Mesenteric fat pad (tissue), 1 donor: Measurements from ENCODE around the gene ATG2A. TPM values are rescaled to one million over a fixed set of nuclear protein-coding genes. Genes with fewer than 3 reads are reported as not detected.

Experiments
- DNase-seq: peaks from one replicate; pipeline ENCODE4 v3.0.0-alpha.2; 2020; ENCODE audit warnings: low spot score
- long read RNA-seq: library from polyadenylated mRNA; unstranded; transcript quantifications from one replicate; pipeline ENCODE4 v2.0.0, GENCODE V29; 2020
- total RNA-seq: library from RNA; stranded (reverse); fragmentation: NEBNext Ultra II Directional; extraction: Animal tissue kit (Norgen Biotek cat#: 25700); gene quantifications from one replicate; pipeline ENCODE4 v1.2.1, GENCODE V29; 2021
- donor health status: DM: yes; HTN: yes; CAD: no.

The ATG2A gene
- 22.2 TPM for total RNA-seq
- long read RNA-seq, partial matches to known transcripts = 13 of 17 reads
- long read RNA-seq, other reads (novel, unspliced or antisense) = 4 of 17 reads

DNA sequence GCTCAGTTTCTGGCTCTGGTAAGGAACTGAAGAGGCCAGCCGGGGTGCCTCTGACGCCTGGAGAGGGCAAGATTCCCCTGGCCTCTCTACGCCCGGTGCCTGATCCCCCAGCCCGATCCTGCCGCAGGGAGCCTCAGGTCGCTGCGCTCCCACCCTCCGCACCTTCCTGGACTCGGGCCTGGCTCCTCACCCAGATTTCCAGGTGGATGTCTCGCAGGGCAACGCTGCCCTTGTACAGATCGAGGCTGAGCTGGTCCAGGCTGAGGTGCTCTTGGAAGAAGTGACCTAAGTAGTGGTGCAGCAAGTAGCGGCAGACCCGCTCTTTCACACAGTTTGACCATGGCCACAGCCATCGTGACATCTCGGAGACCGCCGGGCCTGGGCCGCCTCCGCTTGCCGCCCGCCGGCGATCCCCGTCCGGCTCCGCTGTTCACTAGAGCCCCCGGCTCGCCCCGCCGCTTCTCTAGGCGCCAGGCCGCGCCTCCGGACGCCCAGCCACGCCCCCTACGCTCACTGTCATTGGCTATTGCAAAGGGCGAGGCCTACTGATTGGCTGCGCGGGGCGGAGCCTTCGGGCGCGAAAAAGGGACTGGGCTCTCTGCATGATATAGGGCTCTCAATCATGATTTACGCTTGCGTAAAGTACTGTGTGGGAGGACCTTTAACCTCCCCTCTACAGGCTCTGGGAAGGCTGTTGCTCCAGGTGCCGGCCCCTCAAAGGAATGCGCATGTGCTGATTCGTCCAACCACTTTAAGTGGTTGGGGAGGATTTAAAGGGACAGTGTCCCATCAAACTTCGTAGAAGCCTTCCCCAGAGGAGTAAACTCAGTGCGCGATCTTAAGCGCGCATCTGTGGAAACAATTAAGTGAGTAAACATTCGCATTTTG is at the start of gene ATG2A:
Gene ATG2A, minus strand, starts transcription at position 435 of the 888 bp plus-strand sequence. Its CDS starts 74 bp downstream, at position 361.
- DNase-seq = peak; percentile 100

GRCh38 chr11:64963072-64963631 is 46.1 kb upstream of the ATG2A start:
- no peak for DNase-seq

DNA sequence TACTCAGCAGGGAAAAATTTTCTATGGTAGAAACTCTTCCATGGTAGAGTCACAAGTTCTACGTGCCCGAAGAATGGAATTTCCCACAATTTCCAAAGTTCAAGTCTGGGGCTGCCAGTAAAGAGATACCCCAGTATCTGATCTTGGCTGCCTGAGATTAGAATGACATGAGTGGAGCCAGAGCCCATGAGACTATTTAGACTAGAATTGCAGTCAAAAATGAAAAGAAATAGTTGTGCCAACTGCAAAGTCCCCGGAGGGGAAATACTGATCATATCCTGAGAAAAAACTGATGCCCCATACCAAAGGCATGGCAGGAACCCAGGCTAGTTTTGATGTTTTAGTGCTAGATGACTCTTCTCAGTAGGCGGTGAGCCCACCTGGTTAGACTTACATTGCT is 43.7 kb upstream of the ATG2A start:
- no peak for DNase-seq

DNA sequence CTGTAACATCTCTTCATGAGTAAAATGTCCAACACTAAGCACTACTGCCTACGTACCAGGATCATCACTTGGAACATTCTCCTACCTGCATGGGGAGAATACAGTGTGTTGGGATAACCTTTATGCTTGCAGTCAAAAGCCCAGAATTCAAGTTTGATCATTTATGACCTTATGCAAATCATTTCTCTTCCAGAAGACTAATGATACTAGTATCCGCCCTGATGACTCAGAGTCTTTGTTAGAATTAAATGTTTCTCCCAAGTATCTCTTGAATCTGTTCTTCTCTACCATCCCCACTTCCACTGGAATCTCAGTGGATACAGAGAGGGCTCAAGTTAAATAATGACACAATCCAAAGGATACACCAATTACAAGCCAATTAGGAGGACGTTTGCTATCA is 42.5 kb upstream of the ATG2A start:
- DNase-seq = no peak

DNA sequence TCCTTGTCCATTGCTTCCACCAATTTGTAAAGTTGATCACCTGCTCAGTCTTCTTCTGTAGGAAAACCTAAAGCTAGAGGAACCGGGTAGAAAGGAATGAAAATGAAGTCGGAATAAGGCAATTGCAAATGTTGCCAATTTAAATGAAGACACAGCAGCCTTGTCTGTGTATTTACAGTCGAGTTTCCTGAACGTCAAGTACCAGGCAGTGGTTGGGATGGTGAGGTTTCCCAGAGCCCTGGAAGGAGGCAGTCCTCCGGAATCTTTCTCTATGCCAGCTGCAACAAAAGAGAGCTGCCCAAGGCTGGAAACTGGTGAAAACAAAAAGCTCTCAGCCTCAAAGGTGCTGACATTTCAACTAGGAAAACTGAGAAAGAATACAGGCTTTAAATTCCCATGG is 37.2 kb upstream of the ATG2A start:
- DNase-seq = no peak

- no peak for DNase-seq
Observed at GRCh38 chr11:64951529-64951928, 34.5 kb upstream of the ATG2A start.

GRCh38 chr11:64947208-64947814 is 30.3 kb upstream of the ATG2A start:
- DNase-seq = no peak

DNA sequence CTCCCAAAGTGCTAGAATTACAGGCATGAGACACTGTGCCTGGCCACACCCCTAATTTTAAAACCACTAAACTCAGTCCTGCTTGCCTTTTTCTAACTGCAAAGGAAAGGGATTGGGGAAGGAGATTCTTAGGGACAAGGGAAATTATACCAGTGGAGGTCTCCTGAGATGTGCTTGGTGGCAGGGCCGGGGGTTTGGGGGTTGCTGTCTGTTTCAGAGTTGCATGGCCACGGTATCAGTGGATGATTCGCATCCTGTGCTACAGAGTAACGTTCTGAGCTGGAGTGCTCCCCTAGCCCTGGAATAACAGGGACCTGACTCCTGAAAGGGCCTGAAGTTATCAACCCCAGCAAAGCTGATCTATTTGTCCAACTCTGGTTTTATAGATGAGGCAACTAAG is 19.5 kb upstream of the ATG2A start:
- no peak for DNase-seq

- DNase-seq = no peak
Observed at GRCh38 chr11:64935359-64936081, 18.5 kb upstream of the ATG2A start, which contains the start of gene GPHA2. TSS of gene GPHA2 (minus strand) at chr11:64935893. CDS start at chr11:64935460, 433 bp downstream.

DNA sequence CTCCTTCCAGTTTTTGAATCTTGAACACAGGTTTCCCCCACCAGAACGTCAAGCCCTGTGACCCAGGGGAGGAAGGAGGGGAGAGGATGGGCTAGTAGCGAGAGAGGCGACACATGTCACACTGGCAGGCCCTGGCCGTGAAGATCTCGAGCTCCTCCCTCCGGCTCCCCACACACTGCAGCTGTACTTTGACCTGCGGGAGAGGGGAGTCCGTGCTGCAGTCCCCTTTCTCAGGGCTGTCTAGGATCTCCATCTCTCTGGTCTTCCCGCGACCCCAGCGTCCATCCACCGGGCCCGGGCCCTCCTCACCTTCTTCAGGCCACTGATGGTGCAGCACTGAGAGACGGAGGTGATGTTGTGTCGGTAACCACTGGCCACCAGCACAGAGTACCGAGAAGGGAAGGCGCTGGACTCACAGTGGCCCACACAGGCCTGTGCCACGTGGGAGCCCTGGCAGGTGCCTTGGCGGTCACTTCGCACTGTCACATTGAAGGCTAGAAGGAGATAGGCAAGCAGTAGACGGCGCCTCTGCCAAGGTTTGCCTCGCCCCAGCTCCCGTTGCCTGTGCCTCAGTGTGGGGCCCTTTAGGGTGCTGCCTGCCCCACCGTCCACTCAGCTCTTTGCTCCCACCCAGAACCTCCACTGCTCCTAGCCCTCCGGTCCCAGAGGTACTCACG is 17.8 kb upstream of the ATG2A start:
- DNase-seq = no peak

DNA sequence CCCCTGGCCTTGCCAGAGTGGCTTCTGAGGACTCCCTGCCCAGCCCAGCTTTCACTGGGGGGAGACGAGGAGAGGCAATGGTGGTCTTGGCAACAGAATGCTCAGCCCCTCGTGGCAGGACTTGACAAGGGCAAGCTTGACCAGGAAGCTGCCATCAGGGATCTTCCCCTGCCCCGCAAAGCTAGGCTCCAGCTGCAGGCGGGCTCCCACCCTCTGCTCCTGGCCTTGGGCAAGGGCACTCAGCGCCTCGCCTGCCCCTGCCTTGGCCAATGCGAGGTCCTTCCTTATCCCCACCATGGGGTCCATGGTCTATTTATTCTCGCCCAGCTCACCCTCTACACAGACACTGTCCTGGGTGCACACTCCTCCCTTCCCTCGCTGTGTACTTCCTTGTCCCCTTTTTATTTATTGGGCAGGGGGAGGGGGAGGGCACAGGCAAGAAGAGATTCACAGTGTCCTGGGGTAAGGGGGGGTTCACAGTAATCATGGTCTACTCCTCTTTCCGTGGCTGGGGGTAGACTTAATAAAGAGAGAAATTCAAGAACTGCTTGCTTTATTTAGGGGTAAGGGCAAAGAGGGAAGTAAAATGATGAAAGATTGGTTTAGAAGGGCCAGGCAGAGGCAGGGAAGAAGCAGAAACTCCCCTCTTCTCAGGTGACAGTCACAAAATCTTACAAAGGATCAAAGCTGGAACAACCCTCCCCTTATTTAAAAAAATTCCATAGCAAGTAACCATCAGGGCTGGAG is 17.1 kb upstream of the ATG2A start:
- no peak for DNase-seq

DNA sequence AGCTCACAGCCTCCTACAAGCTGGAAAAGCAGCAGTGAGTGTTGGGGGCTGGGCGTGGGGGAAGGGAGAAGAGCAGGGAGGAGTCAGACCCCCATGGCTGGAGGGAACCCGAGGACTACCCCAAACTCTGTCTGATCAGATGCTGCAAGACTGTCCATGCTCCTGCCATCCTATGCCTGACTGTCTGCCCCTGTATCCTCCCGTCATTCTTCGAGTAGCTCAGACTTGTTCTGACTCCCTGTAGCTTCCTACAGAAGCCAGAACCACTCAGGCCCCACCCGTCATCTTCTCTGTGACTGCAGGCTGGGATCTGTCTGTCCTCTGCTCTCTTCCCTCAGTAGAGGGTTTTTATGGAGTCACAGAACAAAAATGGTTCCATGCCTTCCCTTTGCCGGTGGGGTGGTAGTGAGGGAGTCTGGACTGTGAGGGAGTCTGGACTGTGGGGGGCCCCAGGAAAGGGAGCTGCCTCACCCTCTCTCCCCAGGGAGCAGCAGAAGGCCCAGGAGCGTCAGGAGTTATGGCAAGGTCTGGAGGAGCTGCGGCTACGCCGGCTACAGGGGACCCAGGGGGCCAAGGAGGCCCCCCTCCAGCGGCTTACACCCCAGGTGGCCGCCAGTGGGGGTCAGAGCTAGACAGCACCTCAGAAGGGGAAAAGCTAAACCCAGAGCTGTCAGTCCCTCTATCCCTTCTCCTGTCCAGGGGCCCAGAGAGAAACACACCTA is 16.4 kb upstream of the ATG2A start:
- no peak for DNase-seq

- no peak for DNase-seq
Observed at GRCh38 chr11:64932324-64932723, 15.3 kb upstream of the ATG2A start.

GRCh38 chr11:64931290-64931689 is 14.3 kb upstream of the ATG2A start:
- DNase-seq = no peak

GRCh38 chr11:64930340-64930739 is 13.3 kb upstream of the ATG2A start:
- DNase-seq = no peak

- DNase-seq = no peak
Observed at GRCh38 chr11:64929625-64930024, 12.6 kb upstream of the ATG2A start.

DNA sequence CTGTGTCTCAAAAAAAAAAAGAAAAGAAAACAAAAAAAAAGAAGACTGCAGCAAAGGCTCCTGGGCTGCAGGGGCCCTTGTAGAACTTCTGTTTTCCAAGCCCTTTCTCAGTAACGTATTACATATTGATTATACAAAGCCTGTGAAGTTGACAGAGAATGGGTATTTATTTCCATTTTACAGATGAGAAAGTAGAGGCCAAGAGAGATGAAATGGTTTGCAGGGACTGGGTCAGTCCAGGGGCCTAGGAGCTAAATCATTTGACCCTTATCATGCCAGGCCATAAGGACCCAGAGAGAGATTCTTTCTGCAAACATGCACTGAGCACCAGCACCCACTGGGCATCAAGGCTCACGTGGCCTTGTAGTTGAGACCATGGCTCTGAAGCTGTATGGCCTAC is 11.9 kb upstream of the ATG2A start:
- no peak for DNase-seq

- no peak for DNase-seq
Observed at GRCh38 chr11:64926689-64927088, 9.7 kb upstream of the ATG2A start.
